GM18526 (cell line): ENCODE results near the gene RNU2-63P.

Experiments used
- POLR2A ChIP-seq: IDR thresholded peaks from 3 replicates; pipeline ENCODE4 v1.6.1; 2011; ENCODE audit not compliant: insufficient read length; ENCODE audit errors: extremely low read depth

Gene RNU2-63P

GRCh38 chr2:87996570-87996969 is 19.8 kb downstream of the RNU2-63P start:
- no peak for TF ChIP-seq POLR2A

- no peak for TF ChIP-seq POLR2A
Observed at GRCh38 chr2:87995756-87996155, 20.6 kb downstream of the RNU2-63P start.
